Measurements from ENCODE around the gene UBR3.
"Not testable (repeated sequence)": the region's sequence is repeated elsewhere in the genome, so short reads cannot be mapped to it uniquely, and the experiment has no call there.

UBR3 gene

GRCh38 chr2:169887120-169887519 lies 59.9 kb downstream of the UBR3 start:
- H3K4me3 ChIP-seq (ENCODE audit: low read depth, low read length) = no peak overlapping the region
- no peaks in the 10 kb centered on the region for H3K27me3 ChIP-seq (ENCODE audit: control insufficient read depth, insufficient read depth, low read length)
- H3K4me1 ChIP-seq (ENCODE audit: control insufficient read depth, insufficient read depth, low read length) = no peaks in the 10 kb centered on the region
- no peaks in the 10 kb centered on the region for H3K9me3 ChIP-seq (ENCODE audit: control insufficient read depth, insufficient read depth, low read length)
- no peak overlapping the region for H3K9ac ChIP-seq (ENCODE audit: low read depth, low read length)
- no peaks in the 10 kb centered on the region for H3K36me3 ChIP-seq (ENCODE audit: control insufficient read depth, insufficient read depth, low read length)

GRCh38 chr2:169891593-169892298 lies 64.5 kb downstream of the UBR3 start:
- no peak overlapping the region for H3K4me3 ChIP-seq (ENCODE audit: low read depth, low read length)
- no peak overlapping the region for H3K9ac ChIP-seq (ENCODE audit: low read depth, low read length)
- H3K4me1 ChIP-seq (ENCODE audit: control insufficient read depth, insufficient read depth, low read length) = no peaks in the 10 kb centered on the region
- H3K27me3 ChIP-seq (ENCODE audit: control insufficient read depth, insufficient read depth, low read length) = no peaks in the 10 kb centered on the region
- H3K36me3 ChIP-seq (ENCODE audit: control insufficient read depth, insufficient read depth, low read length) = no peaks in the 10 kb centered on the region
- H3K9me3 ChIP-seq (ENCODE audit: control insufficient read depth, insufficient read depth, low read length) = no peaks in the 10 kb centered on the region

- H3K9ac ChIP-seq (ENCODE audit: low read depth, low read length) = no peak overlapping the region
- no peaks in the 10 kb centered on the region for H3K27me3 ChIP-seq (ENCODE audit: control insufficient read depth, insufficient read depth, low read length)
- H3K9me3 ChIP-seq (ENCODE audit: control insufficient read depth, insufficient read depth, low read length) = no peaks in the 10 kb centered on the region
- H3K36me3 ChIP-seq (ENCODE audit: control insufficient read depth, insufficient read depth, low read length) = no peaks in the 10 kb centered on the region
- H3K4me3 ChIP-seq (ENCODE audit: low read depth, low read length) = no peak overlapping the region
- no peaks in the 10 kb centered on the region for H3K4me1 ChIP-seq (ENCODE audit: control insufficient read depth, insufficient read depth, low read length)
Observed at GRCh38 chr2:169892951-169893350, 65.7 kb downstream of the UBR3 start.

DNA sequence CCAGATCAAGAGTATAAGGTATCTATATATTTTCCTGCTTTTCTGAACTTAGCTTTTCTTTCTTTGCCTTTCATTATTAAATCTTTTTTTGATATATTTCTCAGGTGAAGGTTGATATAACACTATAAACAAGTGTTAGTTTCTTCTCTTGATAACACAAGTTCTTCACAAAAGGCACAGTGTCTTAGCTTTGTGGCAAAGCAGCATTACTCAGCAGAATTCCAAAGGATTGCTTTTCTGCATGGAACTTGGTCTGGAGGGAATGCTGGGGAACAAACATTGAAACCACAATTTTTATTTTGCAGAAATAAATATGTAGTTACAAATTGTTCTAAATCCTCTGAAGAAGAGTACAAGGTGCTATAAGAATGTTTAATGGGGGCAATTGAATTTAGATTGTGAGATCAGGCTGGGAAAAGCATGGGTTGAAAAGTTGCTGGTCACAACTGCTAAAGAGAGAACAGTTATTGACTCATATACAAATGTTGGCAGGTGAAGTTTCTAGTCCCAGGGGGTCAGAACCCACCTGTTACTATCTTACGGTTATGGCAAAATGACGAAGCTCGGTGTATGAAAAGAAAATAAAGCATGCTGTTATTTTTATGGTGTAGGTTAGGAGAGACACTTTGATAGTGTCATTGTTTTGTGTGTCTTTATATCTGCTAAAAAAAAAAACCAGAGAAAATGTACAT lies 68.2 kb downstream of the UBR3 start:
- no peaks in the 10 kb centered on the region for H3K4me1 ChIP-seq (ENCODE audit: control insufficient read depth, insufficient read depth, low read length)
- H3K36me3 ChIP-seq (ENCODE audit: control insufficient read depth, insufficient read depth, low read length) = no peaks in the 10 kb centered on the region
- H3K4me3 ChIP-seq (ENCODE audit: low read depth, low read length) = no peak overlapping the region
- H3K27me3 ChIP-seq (ENCODE audit: control insufficient read depth, insufficient read depth, low read length) = no peaks in the 10 kb centered on the region
- H3K9me3 ChIP-seq (ENCODE audit: control insufficient read depth, insufficient read depth, low read length) = no peaks in the 10 kb centered on the region
- H3K9ac ChIP-seq (ENCODE audit: low read depth, low read length) = no peak overlapping the region

DNA sequence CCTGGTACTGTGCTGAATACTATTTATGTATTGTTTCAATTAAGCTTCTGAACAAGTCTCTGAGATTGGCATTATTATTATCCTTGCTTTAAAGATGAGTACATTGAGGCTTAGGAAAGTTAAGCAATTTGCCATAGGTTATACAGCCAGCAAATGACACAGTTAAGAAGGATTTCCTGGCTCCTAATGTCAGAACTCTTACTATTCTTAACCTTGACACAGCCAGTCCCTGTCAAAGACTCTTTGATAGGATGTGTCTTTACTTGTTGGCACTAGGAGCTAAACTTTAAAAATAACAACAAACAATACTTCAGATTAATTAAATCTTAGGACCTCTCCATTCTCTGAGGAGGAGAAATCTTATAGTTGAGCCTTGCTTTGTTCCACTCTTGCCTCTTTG lies 70.6 kb downstream of the UBR3 start:
- Histone ChIP-seq H3K4me3 (ENCODE audit: low read depth, low read length) (no peak overlapping the region), H3K9me3 (ENCODE audit: control insufficient read depth, insufficient read depth, low read length) (no peaks in the 10 kb centered on the region), H3K36me3 (ENCODE audit: control insufficient read depth, insufficient read depth, low read length) (no peaks in the 10 kb centered on the region), H3K9ac (ENCODE audit: low read depth, low read length) (no peak overlapping the region), H3K27me3 (ENCODE audit: control insufficient read depth, insufficient read depth, low read length) (no peaks in the 10 kb centered on the region), H3K4me1 (ENCODE audit: control insufficient read depth, insufficient read depth, low read length) (no peaks in the 10 kb centered on the region)

DNA sequence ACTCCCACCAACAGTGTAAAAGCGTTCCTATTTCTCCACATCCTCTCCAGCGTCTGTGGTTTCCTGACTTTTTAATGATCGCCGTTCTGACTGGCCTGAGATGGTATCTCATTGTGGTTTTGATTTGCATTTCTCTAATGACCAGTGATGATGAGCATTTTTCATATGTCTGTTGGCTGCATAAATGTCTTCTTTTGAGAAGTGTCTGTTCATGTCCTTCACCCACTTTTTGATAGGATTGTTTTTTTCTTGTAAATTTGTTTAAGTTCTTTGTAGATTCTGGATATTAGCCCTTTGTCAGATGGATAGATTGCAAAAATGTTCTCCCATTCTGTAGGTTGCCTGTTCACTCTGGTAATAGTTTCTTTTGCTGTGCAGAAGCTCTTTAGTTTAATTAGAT lies 72.8 kb downstream of the UBR3 start:
- not testable (repeated sequence) for H3K4me1 ChIP-seq (ENCODE audit: control insufficient read depth, insufficient read depth, low read length); H3K27me3 ChIP-seq (ENCODE audit: control insufficient read depth, insufficient read depth, low read length); H3K36me3 ChIP-seq (ENCODE audit: control insufficient read depth, insufficient read depth, low read length); H3K4me3 ChIP-seq (ENCODE audit: low read depth, low read length); H3K9me3 ChIP-seq (ENCODE audit: control insufficient read depth, insufficient read depth, low read length); H3K9ac ChIP-seq (ENCODE audit: low read depth, low read length)

GRCh38 chr2:169900686-169901085 lies 73.4 kb downstream of the UBR3 start:
- Histone ChIP-seq H3K4me1 (ENCODE audit: control insufficient read depth, insufficient read depth, low read length) (no peaks in the 10 kb centered on the region), H3K9ac (ENCODE audit: low read depth, low read length) (no peak overlapping the region), H3K9me3 (ENCODE audit: control insufficient read depth, insufficient read depth, low read length) (no peaks in the 10 kb centered on the region), H3K36me3 (ENCODE audit: control insufficient read depth, insufficient read depth, low read length) (no peaks in the 10 kb centered on the region), H3K27me3 (ENCODE audit: control insufficient read depth, insufficient read depth, low read length) (no peaks in the 10 kb centered on the region), H3K4me3 (ENCODE audit: low read depth, low read length) (no peak overlapping the region)

GRCh38 chr2:169906731-169907130 lies 79.5 kb downstream of the UBR3 start:
- Histone ChIP-seq H3K27me3 (ENCODE audit: control insufficient read depth, insufficient read depth, low read length) (no peaks in the 10 kb centered on the region), H3K4me3 (ENCODE audit: low read depth, low read length) (no peak overlapping the region), H3K9me3 (ENCODE audit: control insufficient read depth, insufficient read depth, low read length) (no peaks in the 10 kb centered on the region), H3K9ac (ENCODE audit: low read depth, low read length) (no peak overlapping the region), H3K4me1 (ENCODE audit: control insufficient read depth, insufficient read depth, low read length) (no peaks in the 10 kb centered on the region), H3K36me3 (ENCODE audit: control insufficient read depth, insufficient read depth, low read length) (no peaks in the 10 kb centered on the region)

- H3K9ac ChIP-seq (ENCODE audit: low read depth, low read length) = no peak overlapping the region
- H3K27me3 ChIP-seq (ENCODE audit: control insufficient read depth, insufficient read depth, low read length) = no peaks in the 10 kb centered on the region
- no peaks in the 10 kb centered on the region for H3K9me3 ChIP-seq (ENCODE audit: control insufficient read depth, insufficient read depth, low read length)
- no peak overlapping the region for H3K4me3 ChIP-seq (ENCODE audit: low read depth, low read length)
- H3K36me3 ChIP-seq (ENCODE audit: control insufficient read depth, insufficient read depth, low read length) = no peaks in the 10 kb centered on the region
- H3K4me1 ChIP-seq (ENCODE audit: control insufficient read depth, insufficient read depth, low read length) = no peaks in the 10 kb centered on the region
Observed at GRCh38 chr2:169909376-169909775, 82.1 kb downstream of the UBR3 start.

GRCh38 chr2:169910109-169910799 lies 83.0 kb downstream of the UBR3 start:
- Histone ChIP-seq H3K4me1 (ENCODE audit: control insufficient read depth, insufficient read depth, low read length) (no peaks in the 10 kb centered on the region), H3K36me3 (ENCODE audit: control insufficient read depth, insufficient read depth, low read length) (no peaks in the 10 kb centered on the region), H3K9ac (ENCODE audit: low read depth, low read length) (no peak overlapping the region), H3K4me3 (ENCODE audit: low read depth, low read length) (no peak overlapping the region), H3K9me3 (ENCODE audit: control insufficient read depth, insufficient read depth, low read length) (no peaks in the 10 kb centered on the region), H3K27me3 (ENCODE audit: control insufficient read depth, insufficient read depth, low read length) (no peaks in the 10 kb centered on the region)

DNA sequence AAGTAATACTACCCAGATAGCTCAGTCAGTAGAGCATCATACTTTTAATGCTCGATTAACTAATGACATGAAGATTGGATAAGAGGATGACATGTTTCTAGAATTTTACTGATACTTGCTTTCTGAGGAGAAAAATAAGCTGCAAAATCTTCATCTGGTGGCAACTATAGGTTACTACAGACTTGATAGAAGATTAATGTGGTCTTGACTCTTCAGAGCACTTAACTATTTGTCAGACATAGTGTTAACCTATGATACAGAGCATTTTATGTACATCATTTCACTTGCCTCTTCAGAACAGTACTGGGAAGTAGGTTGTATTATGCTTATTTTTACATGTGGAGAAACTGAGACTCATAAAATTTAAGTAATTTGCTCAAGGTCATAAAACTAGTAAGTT lies 83.9 kb downstream of the UBR3 start:
- H3K4me1 ChIP-seq (ENCODE audit: control insufficient read depth, insufficient read depth, low read length) = no peaks in the 10 kb centered on the region
- H3K27me3 ChIP-seq (ENCODE audit: control insufficient read depth, insufficient read depth, low read length) = no peaks in the 10 kb centered on the region
- H3K9me3 ChIP-seq (ENCODE audit: control insufficient read depth, insufficient read depth, low read length) = no peaks in the 10 kb centered on the region
- H3K36me3 ChIP-seq (ENCODE audit: control insufficient read depth, insufficient read depth, low read length) = no peaks in the 10 kb centered on the region
- no peak overlapping the region for H3K4me3 ChIP-seq (ENCODE audit: low read depth, low read length)
- H3K9ac ChIP-seq (ENCODE audit: low read depth, low read length) = no peak overlapping the region

DNA sequence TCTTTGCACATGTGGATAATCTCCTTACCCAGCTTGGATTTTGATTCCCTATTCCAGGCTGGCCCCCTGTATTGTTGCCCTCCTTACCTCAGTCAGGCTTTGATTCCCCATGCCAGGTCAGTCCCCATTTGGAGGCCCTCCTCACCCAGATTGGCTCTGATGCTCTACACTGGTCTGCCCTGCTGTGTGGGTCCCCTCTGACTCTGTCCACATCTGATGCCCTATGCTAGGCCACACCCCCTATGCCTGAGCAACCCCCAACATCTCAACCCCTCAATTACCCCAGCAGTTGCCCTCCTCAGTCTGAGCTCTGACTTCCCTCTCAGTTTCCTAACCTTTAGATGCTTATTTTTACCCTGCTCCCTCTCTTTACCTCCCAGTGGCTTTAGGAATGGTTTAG lies 89.4 kb downstream of the UBR3 start:
- no peaks in the 10 kb centered on the region for H3K9me3 ChIP-seq (ENCODE audit: control insufficient read depth, insufficient read depth, low read length)

More for the DNA sequence above, 89.4 kb downstream of the UBR3 start:
- H3K27me3 ChIP-seq (ENCODE audit: control insufficient read depth, insufficient read depth, low read length) = no peaks in the 10 kb centered on the region
- no peak overlapping the region for H3K4me3 ChIP-seq (ENCODE audit: low read depth, low read length)
- H3K4me1 ChIP-seq (ENCODE audit: control insufficient read depth, insufficient read depth, low read length) = no peaks in the 10 kb centered on the region
- no peaks in the 10 kb centered on the region for H3K36me3 ChIP-seq (ENCODE audit: control insufficient read depth, insufficient read depth, low read length)
- no peak overlapping the region for H3K9ac ChIP-seq (ENCODE audit: low read depth, low read length)
